Upper lobe of left lung (tissue), 6 donors: Measurements from ENCODE around the gene HIRA. TPM values are rescaled to one million over a fixed set of nuclear protein-coding genes. Genes with fewer than 3 reads are reported as not detected.
A peak's percentile ranks its signal among the peaks of the same experiment; 100 is the strongest.

ENCODE experiments used
- ATAC-seq, 2 donors: fragments of 200-7000 bp; cut with Tn5 transposase; one replicate each; pipeline ENCODE4 v1.9.1; 2022; ENCODE audit warnings: mild to moderate bottlenecking in 2 of 2, moderate library complexity in 2 of 2; ENCODE audit not compliant: low FRiP score in 2 of 2
- DNase-seq, 2 donors: peaks; one replicate each; pipeline ENCODE4 v3.0.0-alpha.2; 2019 to 2020
- H3K27ac ChIP-seq, 4 donors: fragments of 200-600 bp; sonication (generic); one replicate each; pipeline ENCODE4 v1.5.1; 2016 to 2019
- H3K27me3 ChIP-seq, 4 donors: fragments of 200-600 bp; sonication (generic); one replicate each; pipeline ENCODE4 v1.5.1; 2017 to 2019
- H3K36me3 ChIP-seq, 4 donors: fragments of 200-600 bp; sonication (generic); one replicate each; pipeline ENCODE4 v1.5.1; 2016 to 2019
- H3K4me1 ChIP-seq, 4 donors: fragments of 200-600 bp; sonication (generic); one replicate each; pipeline ENCODE4 v1.5.1; 2018 to 2019
- H3K4me3 ChIP-seq, 4 donors: fragments of 200-600 bp; sonication (generic); one replicate each; pipeline ENCODE4 v1.5.1; 2017 to 2019; ENCODE audit warnings: mild to moderate bottlenecking in 2 of 4, moderate library complexity in 1 of 4
- H3K9me3 ChIP-seq, 4 donors: fragments of 200-600 bp; sonication (generic); one replicate each; pipeline ENCODE4 v1.5.1; 2018 to 2019
- EP300 ChIP-seq, 4 donors: sonication (generic); formaldehyde crosslinking; IDR thresholded peaks; one replicate each; pipeline ENCODE4 v1.5.1; 2017; ENCODE audit warnings: antibody characterized with exemption in 4 of 4, control low read depth in 2 of 4
- POLR2A ChIP-seq, 4 donors: fragments of 450-650 bp; IDR thresholded peaks; one replicate each; pipeline ENCODE4 v1.5.1; 2016 to 2017; ENCODE audit warnings: antibody characterized with exemption in 4 of 4, mild to moderate bottlenecking in 2 of 4
- POLR2AphosphoS5 ChIP-seq, 2 donors: sonication (generic); formaldehyde crosslinking; IDR thresholded peaks; one replicate each; pipeline ENCODE4 v1.5.1; 2017; ENCODE audit warnings: antibody characterized with exemption in 2 of 2
- WGBS, 2 donors: methylation state at CpG; one replicate each; pipeline ENCODE4 v1.1.5; 2017 to 2018; 5-methylcytosine and 5-hydroxymethylcytosine counted together
- total RNA-seq, 6 donors: library from RNA; depleted of rRNA in 4 of 6; stranded (reverse); fragments of >200 nt in 4 of 6; gene quantifications; one replicate each; pipeline versions ENCODE4 v1.1.0 to v1.2.1, GENCODE V29; 2016 to 2021
- TF ChIP-seq, protein P1 (sequence below), 6 experiments: fragments of 450-650 bp in 4 of 6; fragments of 200-600 bp in 2 of 6; sonication (generic) in 2 of 6; IDR thresholded peaks; one replicate each; pipeline ENCODE4 v1.5.1; 2016 to 2019; ENCODE audit warnings: antibody characterized with exemption in 6 of 6
- donor health status: DM: no; HTN: no; CAD: no; lungs with moderate emphysema.
- donor health status: DM: no; HTN: yes; CAD: no; lungs with severe emphysema.

HIRA gene
- total RNA-seq, 6 donors from 2014 or later = 9.9 to 27.5 (median 22.1) TPM

DNA sequence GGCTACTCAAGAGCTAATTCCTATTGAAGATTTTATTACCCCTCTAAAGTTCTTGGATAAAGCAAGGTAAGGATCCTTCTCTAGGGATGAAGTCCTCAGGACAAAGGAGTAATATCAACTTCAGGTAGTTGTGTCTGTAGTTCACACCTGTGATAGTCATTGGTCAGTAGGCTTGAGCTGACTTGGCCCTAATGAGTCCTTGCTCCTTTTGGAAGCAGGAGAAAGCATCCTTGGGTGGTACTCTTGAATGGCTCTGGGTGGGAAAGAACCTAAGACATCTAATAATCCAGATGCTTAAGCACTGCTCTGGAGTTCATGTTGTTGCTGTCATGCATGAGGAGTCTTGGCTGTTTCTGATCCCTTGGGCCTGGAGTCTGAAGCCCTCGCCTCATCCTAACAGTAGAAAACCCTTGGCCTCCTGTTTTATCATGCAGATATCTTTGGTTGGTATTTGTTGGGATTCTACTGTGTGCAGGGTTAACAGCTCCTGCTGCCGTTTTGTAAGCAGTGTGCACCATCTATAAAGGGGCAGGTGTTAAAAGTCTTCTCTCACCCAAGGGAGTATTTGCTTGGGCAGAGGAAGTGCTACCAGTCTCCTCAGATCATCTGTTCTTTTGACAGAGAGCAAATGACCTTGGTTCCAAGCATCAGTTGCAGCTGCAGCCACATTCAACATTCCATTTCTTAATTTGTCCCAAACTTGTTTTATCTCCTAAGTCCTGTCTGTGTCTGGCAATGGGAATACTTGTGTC lies 3.5 kb upstream of the HIRA start:
- no peak for TF ChIP-seq POLR2AphosphoS5 (IDR thresholded peaks at IDR 0.05)
- TF ChIP-seq POLR2A (IDR thresholded peaks at IDR 0.05) = no peak
- TF ChIP-seq EP300 (IDR thresholded peaks at IDR 0.05) = no peak
- TF ChIP-seq, protein P1, sequence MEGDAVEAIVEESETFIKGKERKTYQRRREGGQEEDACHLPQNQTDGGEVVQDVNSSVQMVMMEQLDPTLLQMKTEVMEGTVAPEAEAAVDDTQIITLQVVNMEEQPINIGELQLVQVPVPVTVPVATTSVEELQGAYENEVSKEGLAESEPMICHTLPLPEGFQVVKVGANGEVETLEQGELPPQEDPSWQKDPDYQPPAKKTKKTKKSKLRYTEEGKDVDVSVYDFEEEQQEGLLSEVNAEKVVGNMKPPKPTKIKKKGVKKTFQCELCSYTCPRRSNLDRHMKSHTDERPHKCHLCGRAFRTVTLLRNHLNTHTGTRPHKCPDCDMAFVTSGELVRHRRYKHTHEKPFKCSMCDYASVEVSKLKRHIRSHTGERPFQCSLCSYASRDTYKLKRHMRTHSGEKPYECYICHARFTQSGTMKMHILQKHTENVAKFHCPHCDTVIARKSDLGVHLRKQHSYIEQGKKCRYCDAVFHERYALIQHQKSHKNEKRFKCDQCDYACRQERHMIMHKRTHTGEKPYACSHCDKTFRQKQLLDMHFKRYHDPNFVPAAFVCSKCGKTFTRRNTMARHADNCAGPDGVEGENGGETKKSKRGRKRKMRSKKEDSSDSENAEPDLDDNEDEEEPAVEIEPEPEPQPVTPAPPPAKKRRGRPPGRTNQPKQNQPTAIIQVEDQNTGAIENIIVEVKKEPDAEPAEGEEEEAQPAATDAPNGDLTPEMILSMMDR (IDR thresholded peaks at IDR 0.05) = no peak
- Histone ChIP-seq H3K4me3 (no peak overlapping the region), H3K9me3 (no peaks in the 10 kb centered on the region), H3K27me3 (no peaks in the 10 kb centered on the region), H3K27ac (no peak overlapping the region), H3K36me3 (peaks cover 4 to 38% (median 16%) of the 10 kb centered on the region in 4 donors), H3K4me1 (peaks cover 15 to 21% (median 19%) of the 10 kb centered on the region in 4 donors)
- ATAC-seq (no peak), DNase-seq (no peak)
- WGBS, 2 donors = 90 to 91% methylated on average over 2 of the region's 2 CpGs

DNA sequence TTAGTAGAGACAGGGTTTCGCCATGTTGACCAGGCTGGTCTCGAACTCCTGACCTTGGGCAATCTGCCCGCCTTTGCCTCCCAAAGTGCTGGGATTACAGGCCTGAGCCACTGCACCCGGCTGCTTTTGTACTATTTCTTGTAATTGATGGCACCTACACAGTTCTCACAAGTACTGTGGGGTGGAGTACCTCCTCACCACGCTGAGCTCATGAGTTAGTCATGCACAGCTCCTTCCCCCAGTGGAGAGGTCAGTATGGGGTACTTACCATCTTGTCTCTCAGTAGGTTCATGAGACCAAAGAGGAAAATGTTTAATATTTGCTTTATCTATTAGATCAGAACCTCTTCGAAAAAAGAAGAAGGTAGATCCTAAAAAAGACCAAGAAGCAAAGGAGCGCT lies 2.9 kb upstream of the HIRA start:
- TF ChIP-seq POLR2A (IDR thresholded peaks at IDR 0.05) (no peak), EP300 (IDR thresholded peaks at IDR 0.05) (no peak), POLR2AphosphoS5 (IDR thresholded peaks at IDR 0.05) (no peak)
- TF ChIP-seq, protein P1 (IDR thresholded peaks at IDR 0.05) = no peak
- no peak for ATAC-seq
- no peak overlapping the region for H3K4me3 ChIP-seq
- no peaks in the 10 kb centered on the region for H3K9me3 ChIP-seq
- no peak for DNase-seq
- H3K4me1 ChIP-seq = peaks cover 21 to 27% (median 25%) of the 10 kb centered on the region in 4 donors
- H3K27me3 ChIP-seq = no peaks in the 10 kb centered on the region
- WGBS, 2 donors = 95% methylated on average over 7 of the region's 7 CpGs
- H3K27ac ChIP-seq = no peak overlapping the region
- peaks cover 4 to 32% (median 16%) of the 10 kb centered on the region in 4 donors for H3K36me3 ChIP-seq

DNA sequence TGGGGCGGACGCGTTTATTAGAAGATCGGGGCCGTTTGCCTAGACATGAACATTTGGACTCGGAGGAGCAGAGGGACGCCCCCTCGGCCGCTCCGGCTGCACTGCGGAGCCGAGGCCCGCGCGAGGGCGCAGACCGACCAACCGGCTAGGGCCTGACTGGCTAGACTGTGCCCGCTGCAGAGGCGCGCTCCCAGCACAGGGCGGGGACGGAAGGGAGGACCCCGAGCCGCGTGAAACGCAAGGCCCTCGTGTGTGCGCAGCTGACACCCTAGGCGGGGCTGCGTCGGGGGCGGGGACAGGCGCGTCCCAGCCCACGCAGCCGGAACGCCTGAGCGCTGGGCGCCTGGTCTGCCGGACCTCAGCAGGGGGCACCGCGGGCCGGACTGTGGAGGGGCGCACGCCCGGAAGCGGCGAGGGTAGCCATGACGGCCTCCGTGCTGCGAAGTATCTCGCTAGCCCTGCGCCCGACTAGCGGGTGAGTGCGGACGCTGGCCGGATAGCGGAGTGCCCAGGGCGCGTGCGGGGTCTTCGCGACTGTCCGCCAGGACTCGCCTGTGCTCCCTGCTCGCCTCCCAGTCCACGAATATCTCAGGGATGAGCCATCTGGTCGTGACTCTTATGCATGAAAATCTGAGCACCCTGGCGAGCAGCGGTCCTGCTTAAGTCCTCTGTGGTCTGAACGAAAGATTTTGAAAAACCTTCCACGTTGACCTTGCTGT lies 759 bp upstream of the HIRA start, which contains the start of gene MRPL40:
MRPL40 (plus strand) TSS at position 413 of the 719 bp plus-strand sequence; CDS start at position 423, 10 bp downstream.
- H3K27ac ChIP-seq = peak within 1 kb of the TSS; percentile 94 to 96 (median 96)
- peak; percentile 95 to 98 for DNase-seq
- TF ChIP-seq POLR2AphosphoS5 (IDR thresholded peaks at IDR 0.05) = peak; percentile 94
- TF ChIP-seq, protein P1 (IDR thresholded peaks at IDR 0.05) = peak in 3 of 6 experiments; percentile 28 to 43 (median 39)
- TF ChIP-seq POLR2A (IDR thresholded peaks at IDR 0.05) = peak; percentile 66 to 90 (median 85)
- peak in 1 of 4 donors; percentile 60 for TF ChIP-seq EP300 (IDR thresholded peaks at IDR 0.05)
- peaks cover 4 to 30% (median 16%) of the 10 kb centered on the region in 4 donors for H3K36me3 ChIP-seq
- peak; percentile 98 for ATAC-seq
- H3K27me3 ChIP-seq = no peaks in the 10 kb centered on the region
- H3K9me3 ChIP-seq = no peaks in the 10 kb centered on the region
- H3K4me1 ChIP-seq = peaks cover 28 to 32% (median 29%) of the 10 kb centered on the region in 4 donors
- 0% methylated on average over 5 to 38 of the region's 74 CpGs for WGBS, 2 donors
- peak within 1 kb of the TSS; percentile 83 to 95 (median 92) for H3K4me3 ChIP-seq

DNA sequence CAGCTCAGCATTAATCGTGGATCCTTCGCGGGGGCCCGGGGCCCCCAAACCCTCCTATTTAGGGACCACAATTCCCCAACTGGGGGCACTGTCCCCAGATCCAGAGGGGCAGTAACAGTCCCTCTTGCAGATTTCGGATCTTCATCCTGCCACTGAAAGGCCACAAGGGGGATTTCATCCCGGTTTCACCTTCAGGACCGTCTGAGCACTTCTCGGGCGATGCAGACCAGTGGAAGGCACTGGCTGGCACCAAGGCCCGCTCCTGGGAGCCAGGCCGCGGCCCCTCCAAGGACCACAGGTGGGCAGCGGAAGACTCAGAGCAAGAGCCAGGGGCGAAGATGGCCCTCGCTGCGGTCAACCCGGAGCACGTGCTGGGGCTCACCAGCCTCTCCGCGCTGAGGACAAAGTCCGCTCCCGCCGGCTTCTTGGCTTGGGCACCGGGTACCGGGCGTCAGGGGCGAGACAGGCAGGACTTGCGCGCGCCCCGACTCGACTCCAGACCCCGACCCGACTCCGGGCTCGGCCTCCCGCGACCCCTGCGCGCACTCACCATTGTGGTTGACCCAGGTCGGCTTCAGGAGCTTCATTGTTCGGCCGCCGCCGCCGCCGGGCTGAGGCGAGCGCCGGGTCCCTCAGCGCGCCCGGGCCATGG lies 517 bp downstream of the HIRA start:
- WGBS, 2 donors = 0% methylated on average over 3 to 23 of the region's 53 CpGs

More for the DNA sequence above, 517 bp downstream of the HIRA start:
- peak overlapping the region; percentile 83 to 95 (median 92) for H3K4me3 ChIP-seq
- peaks cover 4 to 17% (median 11%) of the 10 kb centered on the region in 4 donors for H3K36me3 ChIP-seq
- peak overlapping the region; percentile 77 to 95 (median 86) for H3K27ac ChIP-seq
- no peaks in the 10 kb centered on the region for H3K9me3 ChIP-seq
- H3K4me1 ChIP-seq = peaks cover 28 to 35% (median 30%) of the 10 kb centered on the region in 4 donors
- TF ChIP-seq POLR2A (IDR thresholded peaks at IDR 0.05) (no peak), EP300 (IDR thresholded peaks at IDR 0.05) (no peak), POLR2AphosphoS5 (IDR thresholded peaks at IDR 0.05) (no peak)
- TF ChIP-seq, protein P1 (IDR thresholded peaks at IDR 0.05) = no peak
- no peaks in the 10 kb centered on the region for H3K27me3 ChIP-seq
- ATAC-seq = no peak
- peak in 1 of 2 donors; percentile 32 for DNase-seq
